GM10248 (cell line): ENCODE results near the gene PDIA6.

Experiments
- CTCF ChIA-PET: fragments of 300-600 bp; sonication (Branson Sonifier 250); formaldehyde crosslinking; extraction: SDS; loops from one replicate; lab custom pipeline; 2021; ENCODE audit warnings: antibody characterized with exemption; lab: Yijun Ruan, JAX
- POLR2A ChIA-PET: fragments of 350-650 bp; sonication (Branson Sonifier 250); formaldehyde crosslinking; extraction: SDS; loops from one replicate; lab custom pipeline; 2020; ENCODE audit warnings: antibody characterized with exemption; lab: Yijun Ruan, JAX
- DNase-seq: peaks from one replicate; pipeline ENCODE4 v3.0.0; 2012; ENCODE audit errors: extremely low spot score
- CTCF ChIP-seq: IDR thresholded peaks from 2 replicates; pipeline ENCODE4 v1.5.1; 2012; ENCODE audit warnings: mild to moderate bottlenecking, low read depth; ENCODE audit errors: extremely low read depth, missing control alignments, control extremely low read depth

Gene PDIA6

GRCh38 chr2:10841547-10842219 lies 29.1 kb upstream of the PDIA6 start:
- ChIA-PET CTCF (interaction anchor here (1.3 to 2.8 kb wide), 6 partner anchors 10 to 743 kb away, joined by 3 to 28 read pairs (median 6); a partner anchor contains a TSS), POLR2A (no interaction called here)
- no peak for TF ChIP-seq CTCF
- no peak for DNase-seq

- DNase-seq: no peak
- CTCF ChIA-PET: interaction anchor here (1.5 to 2.3 kb wide), 3 partner anchors 17 to 284 kb away, joined by 5 to 10 read pairs (median 8); no protein-coding TSS in a partner anchor
- no peak for TF ChIP-seq CTCF
- POLR2A ChIA-PET: no interaction called here
Observed at GRCh38 chr2:10839813-10840212, 27.2 kb upstream of the PDIA6 start.

- ChIA-PET CTCF (interaction anchor here (0.9 to 2.3 kb wide), 8 partner anchors 8 to 294 kb away, joined by 3 to 10 read pairs (median 6); a partner anchor contains a TSS), POLR2A (no interaction called here)
- TF ChIP-seq CTCF: no peak
- no peak for DNase-seq
Observed at GRCh38 chr2:10838734-10839133, 26.1 kb upstream of the PDIA6 start.

- TF ChIP-seq CTCF: no peak
- ChIA-PET CTCF (interaction anchor here (0.8 to 8.3 kb wide), 9 partner anchors 10 to 746 kb away, joined by 3 to 88 read pairs (median 8); partner anchors contain the start of gene PDIA6), POLR2A (no interaction called here)
- DNase-seq: no peak
Observed at GRCh38 chr2:10837298-10838266, 25.0 kb upstream of the PDIA6 start.

- CTCF ChIA-PET: interaction anchor here (0.7 to 8.3 kb wide), 38 partner anchors 9 to 945 kb away, joined by 3 to 129 read pairs (median 4); partner anchors contain the start of genes NOL10, PDIA6 and SLC66A3
- peak; percentile 86 for DNase-seq
- POLR2A ChIA-PET: no interaction called here
- TF ChIP-seq CTCF: peak; percentile 90
Observed at GRCh38 chr2:10835052-10835970, 22.7 kb upstream of the PDIA6 start.
